Medulla oblongata (tissue), 1 donor: ENCODE results near the gene KREMEN2.

Experiments
- DNase-seq: peaks from one replicate; pipeline ENCODE4 v3.0.0-alpha.2; 2015; ENCODE audit errors: extremely low spot score

KREMEN2 gene

GRCh38 chr16:2980227-2981176, 16.4 kb downstream of the KREMEN2 start, which contains the start of gene PKMYT1:
Gene PKMYT1 (minus strand): TSS chr16:2980446. CDS start chr16:2979657, 789 bp downstream.
- peak; percentile 92 for DNase-seq

- DNase-seq = no peak
These were observed 17.3 kb downstream of the KREMEN2 start for GRCh38 chr16:2981177-2981898.

- DNase-seq = no peak
These were observed 17.8 kb downstream of the KREMEN2 start for GRCh38 chr16:2981899-2982250.

- no peak for DNase-seq
These were observed 18.3 kb downstream of the KREMEN2 start for GRCh38 chr16:2982402-2982801.

- DNase-seq = peak; percentile 85
These were observed 19.6 kb downstream of the KREMEN2 start for GRCh38 chr16:2983706-2984136.

- DNase-seq = no peak
These were observed 21.4 kb downstream of the KREMEN2 start for GRCh38 chr16:2985462-2985861.

- no peak for DNase-seq
These were observed 21.8 kb downstream of the KREMEN2 start for GRCh38 chr16:2985893-2986355.

GRCh38 chr16:2986623-2987188, 22.6 kb downstream of the KREMEN2 start:
- no peak for DNase-seq

GRCh38 chr16:2987286-2987685, 23.2 kb downstream of the KREMEN2 start:
- no peak for DNase-seq

GRCh38 chr16:2987833-2988232, 23.8 kb downstream of the KREMEN2 start:
- DNase-seq = no peak

- DNase-seq = no peak
These were observed 24.6 kb downstream of the KREMEN2 start for GRCh38 chr16:2988590-2989099.

- DNase-seq = no peak
These were observed 26.8 kb downstream of the KREMEN2 start for GRCh38 chr16:2990891-2991290.

- no peak for DNase-seq
These were observed 27.6 kb downstream of the KREMEN2 start for GRCh38 chr16:2991566-2992261.

- no peak for DNase-seq
These were observed 28.5 kb downstream of the KREMEN2 start for GRCh38 chr16:2992383-2993081.

- no peak for DNase-seq
These were observed 32.2 kb downstream of the KREMEN2 start for GRCh38 chr16:2996298-2996697.

GRCh38 chr16:2999929-3000328, 35.9 kb downstream of the KREMEN2 start:
- no peak for DNase-seq

- no peak for DNase-seq
These were observed 36.5 kb downstream of the KREMEN2 start for GRCh38 chr16:3000540-3000939.

- no peak for DNase-seq
These were observed 37.2 kb downstream of the KREMEN2 start for GRCh38 chr16:3001316-3001715.

- DNase-seq = peak; percentile 99
These were observed 39.7 kb downstream of the KREMEN2 start for GRCh38 chr16:3003582-3004270.

GRCh38 chr16:3004319-3004718, 40.2 kb downstream of the KREMEN2 start:
- no peak for DNase-seq
